Lower lobe of right lung (tissue), 2 donors: ENCODE results near the gene PTPRN2. TPM values are rescaled to one million over a fixed set of nuclear protein-coding genes. Genes with fewer than 3 reads are reported as not detected.

Source experiments
- ATAC-seq, 2 donors: fragments of 200-7000 bp; cut with Tn5 transposase; one replicate each; pipeline ENCODE4 v1.9.1; 2020 to 2022; ENCODE audit warnings: mild to moderate bottlenecking in 2 of 2, moderate library complexity in 2 of 2
- DNase-seq: peaks from one replicate; pipeline ENCODE4 v3.0.0-alpha.2; 2020
- H3K27ac ChIP-seq: fragments of 200-600 bp; one replicate; pipeline ENCODE4 v1.8.0; 2022
- H3K27me3 ChIP-seq: fragments of 200-600 bp; one replicate; pipeline ENCODE4 v1.8.0; 2022; ENCODE audit warnings: low read depth
- H3K36me3 ChIP-seq: fragments of 200-600 bp; one replicate; pipeline ENCODE4 v1.8.0; 2022; ENCODE audit warnings: mild to moderate bottlenecking
- H3K4me1 ChIP-seq: fragments of 200-600 bp; one replicate; pipeline ENCODE4 v1.8.0; 2022
- H3K4me3 ChIP-seq: fragments of 200-600 bp; one replicate; pipeline ENCODE4 v1.8.0; 2022; ENCODE audit warnings: mild to moderate bottlenecking
- H3K9me3 ChIP-seq: fragments of 200-600 bp; one replicate; pipeline ENCODE4 v1.8.0; 2022
- intact Hi-C: fragments of 100-400 bp; cut with DNase I; formaldehyde crosslinking; loops from one replicate; pipeline ENCODE4 v1.11.0; 2022
- total RNA-seq: library from RNA; stranded (reverse); fragmentation: NEBNext Ultra II Directional; extraction: Animal tissue kit (Norgen Biotek cat#: 25700); gene quantifications from one replicate; pipeline ENCODE4 v1.2.1, GENCODE V29; 2021
- TF ChIP-seq, protein P1 (sequence below): fragments of 200-600 bp; IDR thresholded peaks from one replicate; pipeline ENCODE4 v1.8.0; 2022; ENCODE audit warnings: antibody characterized with exemption, mild to moderate bottlenecking
- donor health status: DM: no; HTN: yes; CAD: no; lungs with severe emphysema.

The PTPRN2 gene
- total RNA-seq, 1 donor from 2014 or later: 6.8 TPM

DNA sequence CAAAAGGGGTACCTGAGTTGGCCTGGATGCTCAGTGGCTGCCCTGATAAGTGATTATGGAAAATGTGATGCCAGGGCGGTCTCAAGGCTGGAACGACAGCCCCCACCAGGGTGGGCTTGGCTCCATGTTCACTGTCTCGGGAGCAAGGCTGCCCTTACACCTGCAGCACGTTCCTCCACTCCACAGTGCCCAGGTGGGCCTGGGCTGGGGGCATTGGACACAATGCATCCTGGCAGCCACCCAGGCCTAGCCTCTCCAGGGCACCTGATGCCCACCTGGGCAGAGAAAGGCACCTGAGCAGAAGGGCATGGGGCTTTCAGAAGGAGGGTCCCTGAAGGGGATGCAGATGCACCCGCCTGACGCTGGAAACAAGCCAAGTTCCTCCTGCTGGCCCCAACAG, 702.5 kb downstream of the PTPRN2 start:
- Histone ChIP-seq H3K4me1 (no peaks in the 10 kb centered on the region), H3K36me3 (no peaks in the 10 kb centered on the region), H3K27ac (no peak overlapping the region), H3K9me3 (peaks cover 7% of the 10 kb centered on the region), H3K4me3 (no peak overlapping the region), H3K27me3 (no peaks in the 10 kb centered on the region)
- TF ChIP-seq, protein P1, sequence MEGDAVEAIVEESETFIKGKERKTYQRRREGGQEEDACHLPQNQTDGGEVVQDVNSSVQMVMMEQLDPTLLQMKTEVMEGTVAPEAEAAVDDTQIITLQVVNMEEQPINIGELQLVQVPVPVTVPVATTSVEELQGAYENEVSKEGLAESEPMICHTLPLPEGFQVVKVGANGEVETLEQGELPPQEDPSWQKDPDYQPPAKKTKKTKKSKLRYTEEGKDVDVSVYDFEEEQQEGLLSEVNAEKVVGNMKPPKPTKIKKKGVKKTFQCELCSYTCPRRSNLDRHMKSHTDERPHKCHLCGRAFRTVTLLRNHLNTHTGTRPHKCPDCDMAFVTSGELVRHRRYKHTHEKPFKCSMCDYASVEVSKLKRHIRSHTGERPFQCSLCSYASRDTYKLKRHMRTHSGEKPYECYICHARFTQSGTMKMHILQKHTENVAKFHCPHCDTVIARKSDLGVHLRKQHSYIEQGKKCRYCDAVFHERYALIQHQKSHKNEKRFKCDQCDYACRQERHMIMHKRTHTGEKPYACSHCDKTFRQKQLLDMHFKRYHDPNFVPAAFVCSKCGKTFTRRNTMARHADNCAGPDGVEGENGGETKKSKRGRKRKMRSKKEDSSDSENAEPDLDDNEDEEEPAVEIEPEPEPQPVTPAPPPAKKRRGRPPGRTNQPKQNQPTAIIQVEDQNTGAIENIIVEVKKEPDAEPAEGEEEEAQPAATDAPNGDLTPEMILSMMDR: no peak
- DNase-seq (no peak), ATAC-seq (no peak)
- intact Hi-C loops: no loop called here

DNA sequence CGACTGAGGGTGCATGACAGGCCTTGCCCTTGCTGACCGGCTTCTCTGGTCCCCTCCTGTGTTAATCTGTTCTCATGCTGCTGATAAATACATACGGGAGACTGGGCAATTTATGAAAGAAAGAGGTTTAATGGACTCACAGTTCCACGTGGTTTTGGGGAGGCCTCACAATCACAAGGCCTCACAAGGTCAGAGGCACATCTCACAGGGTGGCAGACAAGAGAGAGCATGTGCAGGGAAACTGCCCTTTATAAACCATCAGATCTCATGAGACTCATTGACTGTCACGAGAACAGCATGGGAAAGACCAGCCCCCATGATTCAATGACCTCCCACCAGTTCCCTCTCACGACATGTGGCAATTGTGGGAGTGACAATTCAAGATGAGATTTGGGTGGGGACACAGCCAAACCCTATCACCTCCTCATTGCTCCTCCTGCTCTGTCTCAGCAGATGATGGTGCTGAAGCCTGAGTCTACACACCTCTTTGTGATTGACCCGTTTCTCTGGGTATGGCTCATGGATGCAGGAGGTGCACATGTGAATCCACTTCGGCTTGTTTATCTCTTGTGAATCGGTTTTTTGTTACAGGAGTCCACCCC, 703.1 kb downstream of the PTPRN2 start:
- H3K9me3 ChIP-seq: peaks cover 7% of the 10 kb centered on the region
- H3K36me3 ChIP-seq: no peaks in the 10 kb centered on the region
- H3K4me3 ChIP-seq: no peak overlapping the region
- no peak for DNase-seq
- H3K4me1 ChIP-seq: no peaks in the 10 kb centered on the region
- H3K27me3 ChIP-seq: no peaks in the 10 kb centered on the region
- H3K27ac ChIP-seq: no peak overlapping the region
- intact Hi-C loops: no loop called here
- ATAC-seq: no peak
- TF ChIP-seq, protein P1: no peak

DNA sequence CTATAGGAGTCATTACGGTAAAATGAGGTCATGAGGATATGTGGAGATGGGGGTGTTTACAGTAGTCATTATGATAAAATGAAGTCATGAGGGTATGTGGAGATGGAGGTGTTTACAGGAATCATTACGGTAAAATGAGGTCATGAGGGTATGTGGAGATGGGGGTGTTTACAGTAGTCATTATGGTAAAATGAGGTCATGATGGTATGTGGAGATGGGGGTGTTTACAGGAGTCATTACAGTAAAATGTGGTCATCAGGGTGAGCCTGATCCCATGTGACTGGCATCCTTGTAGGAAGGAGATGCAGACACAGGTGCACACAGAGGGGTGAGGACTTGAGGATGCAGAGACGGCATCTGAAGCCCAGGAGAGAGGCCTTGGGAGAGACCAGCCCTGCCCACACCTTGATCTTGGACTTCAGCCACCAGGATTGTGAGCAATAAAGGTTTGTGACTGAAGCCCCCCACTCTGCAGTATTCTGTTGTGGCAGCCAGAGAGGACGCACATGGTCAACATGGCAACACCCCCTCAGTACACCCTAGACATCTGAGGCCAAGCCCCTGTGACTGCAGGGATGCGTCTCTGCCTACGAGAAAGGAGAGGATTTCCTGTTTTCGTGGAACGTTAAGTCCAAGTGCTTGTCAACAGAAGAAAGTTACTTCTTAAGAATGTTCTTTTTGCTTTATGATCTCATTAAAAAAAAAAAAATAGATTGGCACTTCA, 706.4 kb downstream of the PTPRN2 start:
- Histone ChIP-seq H3K27ac (no peak overlapping the region), H3K27me3 (no peaks in the 10 kb centered on the region), H3K4me3 (no peak overlapping the region), H3K4me1 (no peaks in the 10 kb centered on the region), H3K9me3 (peaks cover 7% of the 10 kb centered on the region), H3K36me3 (no peaks in the 10 kb centered on the region)
- intact Hi-C loops: no loop called here
- no peak for ATAC-seq
- no peak for DNase-seq
- TF ChIP-seq, protein P1: no peak

DNA sequence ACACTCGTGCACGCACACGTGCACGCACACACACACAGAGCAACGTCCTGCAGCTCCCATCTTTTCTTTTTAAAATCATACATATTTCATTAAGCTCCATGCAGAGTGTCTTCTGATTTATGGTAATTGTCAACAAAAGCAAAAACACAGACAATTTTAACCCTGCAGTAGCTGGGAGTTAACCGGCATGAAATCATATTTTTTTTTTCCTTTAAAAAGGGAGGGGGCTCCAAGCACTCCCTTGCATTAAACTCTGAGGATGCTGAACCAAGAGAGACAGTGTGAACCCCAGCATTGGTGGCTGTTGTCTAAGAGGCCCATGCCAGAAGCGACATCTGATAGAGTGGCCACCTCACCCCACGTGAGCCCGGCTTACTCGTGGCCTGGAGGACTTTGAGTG, 708.2 kb downstream of the PTPRN2 start:
- Histone ChIP-seq H3K27ac (no peak overlapping the region), H3K4me1 (peaks cover 5% of the 10 kb centered on the region), H3K4me3 (no peak overlapping the region), H3K36me3 (no peaks in the 10 kb centered on the region), H3K27me3 (peaks cover 12% of the 10 kb centered on the region), H3K9me3 (peaks cover 3% of the 10 kb centered on the region)
- ATAC-seq: no peak
- intact Hi-C loops: no loop called here
- TF ChIP-seq, protein P1: no peak
- DNase-seq: no peak

DNA sequence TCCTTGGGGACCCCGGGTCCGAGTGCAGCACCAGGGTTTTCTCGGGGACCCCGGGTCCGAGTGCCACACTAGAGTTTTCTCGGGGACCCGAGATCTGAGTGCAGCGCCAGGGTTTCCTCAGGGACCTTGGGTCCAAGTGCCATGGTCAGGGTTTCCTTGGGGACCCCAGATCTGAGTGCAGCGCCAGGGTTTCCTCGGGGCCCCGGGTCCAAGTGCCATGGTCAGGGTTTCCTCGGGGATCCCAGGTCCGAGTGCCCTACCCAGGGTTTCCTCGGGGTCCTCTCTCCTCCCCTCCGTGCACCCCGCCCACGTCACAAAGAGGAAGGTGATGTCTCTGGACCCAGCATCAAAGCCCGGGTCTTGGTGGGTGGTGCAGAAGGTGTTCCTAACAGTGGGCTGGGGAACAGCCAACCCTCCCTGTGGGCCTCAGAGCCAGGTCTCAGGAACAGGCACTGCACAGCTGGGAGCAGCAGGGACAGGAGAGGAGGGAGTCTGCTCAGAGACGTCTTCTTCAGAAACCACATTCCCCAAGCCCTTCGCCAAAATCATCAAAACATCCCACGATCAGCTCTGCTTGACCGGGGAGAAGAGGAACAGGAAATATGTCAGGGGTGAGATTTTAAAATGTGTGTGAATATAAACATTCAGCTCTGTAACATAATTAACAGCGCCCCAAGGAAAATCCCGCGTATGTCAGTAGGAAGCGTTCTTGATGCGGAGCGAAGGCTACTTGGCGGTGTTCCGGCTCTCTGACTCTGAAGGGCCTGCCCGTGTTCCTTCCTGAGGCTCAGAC, 710.1 kb downstream of the PTPRN2 start:
- ATAC-seq: no peak
- Histone ChIP-seq H3K36me3 (no peaks in the 10 kb centered on the region), H3K4me1 (peaks cover 5% of the 10 kb centered on the region), H3K9me3 (no peaks in the 10 kb centered on the region), H3K27me3 (peaks cover 12% of the 10 kb centered on the region), H3K4me3 (no peak overlapping the region), H3K27ac (no peak overlapping the region)
- intact Hi-C loops: no loop called here
- no peak for DNase-seq
- TF ChIP-seq, protein P1: no peak
